A673 (cell line): ENCODE results near the gene SLC22A17. TPM values are rescaled to one million over a fixed set of nuclear protein-coding genes. Genes with fewer than 3 reads are reported as not detected.
"Not testable (repeated sequence)": the region's sequence is repeated elsewhere in the genome, so short reads cannot be mapped to it uniquely, and the experiment has no call there.

Source experiments
- BruUV-seq: library from RNA; stranded (reverse); fragments of 400-500 nt; replicated peaks from 2 replicates; lab custom pipeline; 2021; lab: Mats Ljungman, UMichigan
- CTCF ChIA-PET: fragments of 300-600 bp; sonication (Branson Sonifier 250); formaldehyde crosslinking; loops from one replicate; lab custom pipeline; 2022; ENCODE audit warnings: antibody characterized with exemption; lab: Charles Lee
- POLR2A ChIA-PET: fragments of 300-600 bp; sonication (Branson Sonifier 250); formaldehyde crosslinking; loops from one replicate; lab custom pipeline; 2022; ENCODE audit warnings: antibody characterized with exemption; ENCODE audit not compliant: low non-redundant PET; lab: Charles Lee
- DNase-seq: peaks from one replicate; pipeline ENCODE4 v3.0.0-alpha.2; 2015; ENCODE audit warnings: low spot score
- H3K27ac ChIP-seq: fragments of 200-600 bp; sonication (generic); 2 replicates; pipeline ENCODE4 v1.5.1; 2016; ENCODE audit warnings: mixed run types, low read depth, mild to moderate bottlenecking, mixed read lengths, antibody characterized with exemption, low read length; ENCODE audit not compliant: poor library complexity, severe bottlenecking
- H3K27me3 ChIP-seq: fragments of 200-600 bp; sonication (generic); replicated peaks from 2 replicates; pipeline ENCODE4 v1.6.1; 2017; ENCODE audit warnings: mixed run types, low read depth, mild to moderate bottlenecking, mixed read lengths, antibody characterized with exemption, low read length; ENCODE audit not compliant: insufficient read depth, poor library complexity
- H3K36me3 ChIP-seq: fragments of 200-600 bp; sonication (generic); 2 replicates; pipeline ENCODE4 v1.6.1; 2016; ENCODE audit warnings: mixed run types, mild to moderate bottlenecking, mixed read lengths, antibody characterized with exemption, low read length; ENCODE audit not compliant: insufficient read depth, poor library complexity, severe bottlenecking
- H3K4me1 ChIP-seq: fragments of 200-600 bp; sonication (generic); 2 replicates; pipeline ENCODE4 v1.6.1; 2017; ENCODE audit warnings: mixed run types, mild to moderate bottlenecking, mixed read lengths, antibody characterized with exemption, low read length; ENCODE audit not compliant: insufficient read depth, poor library complexity, severe bottlenecking
- H3K4me3 ChIP-seq: fragments of 200-600 bp; sonication (generic); 2 replicates; pipeline ENCODE4 v1.5.1; 2016; ENCODE audit warnings: low read depth, mixed run types, mild to moderate bottlenecking, mixed read lengths, low read length; ENCODE audit not compliant: poor library complexity, severe bottlenecking
- H3K9me3 ChIP-seq: fragments of 200-600 bp; sonication (generic); 2 replicates; pipeline ENCODE4 v1.6.1; 2016; ENCODE audit warnings: mixed run types, low read depth, mild to moderate bottlenecking, mixed read lengths, antibody characterized with exemption, low read length; ENCODE audit not compliant: poor library complexity, severe bottlenecking
- EZH2 ChIP-seq: fragments of 200-600 bp; sonication (generic); IDR thresholded peaks from 2 replicates; pipeline ENCODE4 v1.6.1; 2017; ENCODE audit warnings: borderline replicate concordance, low read depth, mild to moderate bottlenecking, mixed read lengths, antibody characterized with exemption, low read length; ENCODE audit not compliant: poor library complexity, severe bottlenecking
- intact Hi-C: fragments of 100-400 bp; cut with micrococcal nuclease; formaldehyde crosslinking; loops from one replicate; pipeline ENCODE4 v1.10.0; 2022; ENCODE audit not compliant: unreplicated experiment
- total RNA-seq: library from RNA; stranded (reverse); gene quantifications from 2 replicates; pipeline ENCODE4 v1.2.3, GENCODE V29; 2021
- TF ChIP-seq, protein P1 (sequence below): fragments of 300-800, 200-600 bp; sonication (generic); conservative IDR thresholded peaks from 2 replicates; pipeline ENCODE4 v1.5.1; 2017; ENCODE audit warnings: low read depth, mild to moderate bottlenecking, antibody characterized with exemption, low read length, moderate library complexity, mixed read lengths

SLC22A17 gene
- total RNA-seq, 1 experiment from 2014 or later, result 23.0 TPM

- DNase-seq, result peak; percentile 82
- intact Hi-C loops, result loop anchor here (1.0 to 2.0 kb wide), 2 partner anchors 52 to 231 kb away; no protein-coding TSS in a partner anchor
- TF ChIP-seq, protein P1, sequence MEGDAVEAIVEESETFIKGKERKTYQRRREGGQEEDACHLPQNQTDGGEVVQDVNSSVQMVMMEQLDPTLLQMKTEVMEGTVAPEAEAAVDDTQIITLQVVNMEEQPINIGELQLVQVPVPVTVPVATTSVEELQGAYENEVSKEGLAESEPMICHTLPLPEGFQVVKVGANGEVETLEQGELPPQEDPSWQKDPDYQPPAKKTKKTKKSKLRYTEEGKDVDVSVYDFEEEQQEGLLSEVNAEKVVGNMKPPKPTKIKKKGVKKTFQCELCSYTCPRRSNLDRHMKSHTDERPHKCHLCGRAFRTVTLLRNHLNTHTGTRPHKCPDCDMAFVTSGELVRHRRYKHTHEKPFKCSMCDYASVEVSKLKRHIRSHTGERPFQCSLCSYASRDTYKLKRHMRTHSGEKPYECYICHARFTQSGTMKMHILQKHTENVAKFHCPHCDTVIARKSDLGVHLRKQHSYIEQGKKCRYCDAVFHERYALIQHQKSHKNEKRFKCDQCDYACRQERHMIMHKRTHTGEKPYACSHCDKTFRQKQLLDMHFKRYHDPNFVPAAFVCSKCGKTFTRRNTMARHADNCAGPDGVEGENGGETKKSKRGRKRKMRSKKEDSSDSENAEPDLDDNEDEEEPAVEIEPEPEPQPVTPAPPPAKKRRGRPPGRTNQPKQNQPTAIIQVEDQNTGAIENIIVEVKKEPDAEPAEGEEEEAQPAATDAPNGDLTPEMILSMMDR, result peak; percentile 90
- no peak for TF ChIP-seq EZH2
- H3K27me3 ChIP-seq, result no peaks in the 10 kb centered on the region
- H3K4me3 ChIP-seq, result no peak overlapping the region
- CTCF ChIA-PET, result no interaction called here
- POLR2A ChIA-PET, result no interaction called here
- BruUV-seq, result no TSS peak
- H3K4me1 ChIP-seq, result peaks cover 4% of the 10 kb centered on the region
- no peaks in the 10 kb centered on the region for H3K9me3 ChIP-seq
- H3K36me3 ChIP-seq, result peaks cover 32% of the 10 kb centered on the region
- no peak overlapping the region for H3K27ac ChIP-seq
Observed at GRCh38 chr14:23327947-23328744, 24.5 kb downstream of the SLC22A17 start.

- no TSS peak for BruUV-seq
- Histone ChIP-seq H3K4me1 (peaks cover 10% of the 10 kb centered on the region), H3K9me3 (no peaks in the 10 kb centered on the region), H3K27ac (no peak overlapping the region), H3K27me3 (no peaks in the 10 kb centered on the region), H3K36me3 (peaks cover 36% of the 10 kb centered on the region), H3K4me3 (no peak overlapping the region)
- ChIA-PET POLR2A (interaction anchor here (0.6 kb wide), 1 partner anchor 27 kb away, joined by 4 read pairs; no protein-coding TSS in a partner anchor), CTCF (no interaction called here)
- DNase-seq, result no peak
- intact Hi-C loops, result no loop called here
- TF ChIP-seq EZH2, result no peak
- TF ChIP-seq, protein P1, result no peak
Observed at GRCh38 chr14:23326491-23327332, 26.0 kb downstream of the SLC22A17 start.

DNA sequence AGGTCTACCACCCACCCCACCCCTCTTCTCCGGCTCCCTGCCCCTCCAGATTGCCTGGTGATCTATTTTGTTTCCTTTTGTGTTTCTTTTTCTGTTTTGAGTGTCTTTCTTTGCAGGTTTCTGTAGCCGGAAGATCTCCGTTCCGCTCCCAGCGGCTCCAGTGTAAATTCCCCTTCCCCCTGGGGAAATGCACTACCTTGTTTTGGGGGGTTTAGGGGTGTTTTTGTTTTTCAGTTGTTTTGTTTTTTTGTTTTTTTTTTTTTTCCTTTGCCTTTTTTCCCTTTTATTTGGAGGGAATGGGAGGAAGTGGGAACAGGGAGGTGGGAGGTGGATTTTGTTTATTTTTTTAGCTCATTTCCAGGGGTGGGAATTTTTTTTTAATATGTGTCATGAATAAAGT is 26.9 kb downstream of the SLC22A17 start:
- H3K27ac ChIP-seq, result peak overlapping the region; percentile 38
- H3K4me1 ChIP-seq, BruUV-seq, H3K27me3 ChIP-seq, H3K4me3 ChIP-seq, H3K9me3 ChIP-seq, intact Hi-C loops, DNase-seq, CTCF ChIA-PET: not testable (repeated sequence)
- POLR2A ChIA-PET, result interaction anchor here (0.7 kb wide), 1 partner anchor 605 kb away, joined by 3 read pairs; no protein-coding TSS in a partner anchor
- peaks cover 36% of the 10 kb centered on the region for H3K36me3 ChIP-seq
